Stimulated activated CD4-positive, alpha-beta T cell treated with anti-CD3 and anti-CD28 coated beads, Interleukin-2, amount 100 ng/mL, for 4 hours (primary cell): ENCODE results near the gene ZFAND4.
A peak's percentile ranks its signal among the peaks of the same experiment; 100 is the strongest.
"Not testable (repeated sequence)": the region's sequence is repeated elsewhere in the genome, so short reads cannot be mapped to it uniquely, and the experiment has no call there.

ENCODE experiments used
- DNase-seq: peaks from one replicate; pipeline ENCODE4 v3.0.0-alpha.2; 2020; ENCODE audit warnings: low read depth

Gene ZFAND4

DNA sequence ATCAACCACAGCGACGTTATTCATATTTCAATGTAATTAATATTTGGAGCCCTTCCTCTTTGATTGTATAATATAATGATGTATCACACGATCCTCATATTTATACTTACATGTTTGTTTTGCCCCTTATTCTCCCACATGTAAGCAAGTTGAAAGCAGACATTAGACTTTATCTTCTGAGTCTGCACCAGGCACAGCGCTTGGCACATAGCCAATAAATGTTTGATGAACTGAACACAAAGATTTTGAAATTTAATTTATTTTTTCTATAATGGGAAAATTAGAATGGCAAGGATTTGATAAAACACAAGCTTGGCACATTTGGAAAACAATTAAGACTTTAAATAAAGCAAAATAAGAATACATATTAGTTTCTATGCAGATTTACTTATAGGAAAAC lies 31.6 kb downstream of the ZFAND4 start:
- DNase-seq: no peak

DNA sequence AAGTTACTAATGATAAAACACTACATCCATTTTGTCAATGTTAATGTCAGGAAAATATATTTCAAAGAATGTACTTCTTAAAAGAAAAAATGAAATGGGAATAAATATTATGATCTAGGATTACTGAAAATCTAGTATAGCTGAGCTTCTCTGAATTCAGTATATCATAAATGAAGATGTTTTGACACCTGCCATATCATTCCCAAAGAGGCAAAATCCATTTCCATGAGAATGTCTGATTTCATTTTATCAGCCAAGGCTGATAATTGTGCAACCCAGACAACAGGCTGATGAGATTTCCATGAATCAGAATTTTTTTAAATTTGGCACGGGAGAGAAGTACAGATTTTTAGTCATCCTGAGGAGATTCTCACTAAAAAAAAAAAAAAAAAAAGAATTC lies 32.5 kb downstream of the ZFAND4 start:
- no peak for DNase-seq

DNA sequence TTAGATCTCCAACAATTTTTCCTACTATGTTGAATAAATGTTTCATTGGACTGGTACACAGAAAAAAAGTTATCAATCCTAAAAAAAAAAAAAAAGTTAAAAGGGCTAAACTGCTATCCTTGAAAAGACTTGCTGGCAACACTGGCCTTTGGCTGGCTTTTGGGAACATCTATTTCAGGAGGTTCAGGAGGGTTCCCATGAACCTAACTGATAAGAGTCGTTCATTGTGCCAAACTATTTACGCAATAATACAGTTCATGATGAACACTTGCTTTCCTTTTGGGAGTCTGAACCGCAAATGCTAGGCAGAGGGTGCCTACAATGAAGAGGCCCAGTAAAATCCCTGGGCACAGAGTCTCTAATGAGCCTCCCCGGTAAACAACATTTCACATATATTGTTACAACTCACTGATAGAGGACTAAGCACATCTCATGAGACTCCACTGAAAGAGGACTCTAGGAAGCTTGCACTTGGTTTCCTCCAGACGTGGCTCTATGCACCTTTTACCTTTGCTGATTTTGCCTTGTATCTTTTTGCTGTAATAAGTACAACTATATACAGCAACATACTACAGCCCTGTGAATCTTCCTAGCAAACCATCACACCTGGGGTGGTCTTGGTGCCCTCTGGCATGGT lies 45.0 kb downstream of the ZFAND4 start:
- DNase-seq: no peak

DNA sequence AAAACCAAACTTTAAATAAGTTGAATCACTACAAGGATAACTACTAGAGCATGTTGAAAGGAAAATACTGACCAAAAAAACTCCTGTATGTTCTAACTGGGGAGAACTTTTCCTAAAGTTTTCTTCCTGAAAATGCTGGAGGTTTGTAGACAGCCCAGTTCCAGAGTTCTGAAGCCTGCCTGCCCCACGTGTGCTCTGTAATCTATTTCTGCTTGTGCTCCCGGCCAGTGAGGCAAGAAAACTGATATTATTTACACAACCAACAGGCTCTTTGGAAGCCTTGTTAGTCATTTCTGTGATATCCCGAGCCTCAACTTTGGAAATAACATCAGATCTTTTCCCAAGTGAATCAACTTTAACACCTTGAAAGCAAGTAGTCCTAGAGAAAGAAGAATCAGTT lies 46.7 kb downstream of the ZFAND4 start:
- DNase-seq: no peak

DNA sequence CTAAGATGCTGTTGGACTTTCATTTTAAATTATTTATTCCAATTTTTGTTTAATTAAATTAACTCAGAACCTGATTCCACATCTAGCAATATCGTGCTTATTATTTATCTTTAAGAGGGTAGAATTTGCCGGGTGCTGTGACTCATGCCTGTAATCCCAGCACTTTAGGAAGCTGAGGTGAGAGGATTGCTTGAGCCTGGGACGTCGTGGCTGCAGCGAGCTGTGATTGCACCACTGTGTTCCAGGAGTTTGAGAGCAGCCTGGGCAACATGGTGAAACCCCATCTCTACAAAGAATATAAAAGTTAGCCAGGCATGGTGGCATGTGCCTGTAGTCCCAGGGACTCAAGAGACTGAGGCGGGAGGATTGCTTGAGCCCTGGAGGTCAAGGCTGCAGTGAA lies 47.8 kb downstream of the ZFAND4 start:
- no peak for DNase-seq

DNA sequence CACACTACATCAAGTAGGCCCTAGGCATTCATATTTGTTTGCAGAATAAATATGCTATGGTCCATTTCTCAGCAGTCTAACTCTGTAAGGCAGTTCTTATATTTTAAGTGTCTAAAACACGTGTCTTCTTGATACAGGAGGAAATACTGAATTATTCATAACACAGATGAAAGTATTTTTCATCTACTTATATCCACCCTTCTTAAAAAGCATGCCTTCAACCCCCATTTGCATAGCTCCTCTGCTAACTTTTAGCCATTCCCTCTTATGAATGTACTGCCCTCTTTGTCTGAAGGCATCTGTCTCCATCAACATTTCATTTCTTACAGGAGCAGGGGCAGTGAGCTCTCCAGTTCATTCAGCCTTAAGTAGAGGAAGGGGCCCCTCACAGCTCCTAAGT lies 57.7 kb downstream of the ZFAND4 start:
- no peak for DNase-seq

DNA sequence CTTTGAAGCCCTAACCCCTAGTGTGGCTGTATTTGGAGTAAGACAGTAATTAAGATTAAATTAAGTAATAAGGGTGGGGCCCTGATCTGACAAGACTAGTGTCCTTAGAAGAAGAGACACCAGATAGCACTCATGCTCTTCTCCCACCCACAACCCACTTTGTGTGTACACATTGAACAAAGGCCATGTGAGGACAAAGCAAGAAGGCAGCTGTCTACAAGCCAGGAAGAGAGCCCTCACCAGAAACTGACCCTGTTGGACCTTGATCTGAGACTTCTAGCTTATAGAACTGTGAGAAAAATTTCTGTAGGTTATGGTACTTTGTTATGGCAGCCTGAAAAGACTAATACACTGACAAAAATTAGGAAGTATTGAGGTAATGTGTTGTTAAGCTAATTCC lies 59.8 kb downstream of the ZFAND4 start:
- DNase-seq: no peak

DNA sequence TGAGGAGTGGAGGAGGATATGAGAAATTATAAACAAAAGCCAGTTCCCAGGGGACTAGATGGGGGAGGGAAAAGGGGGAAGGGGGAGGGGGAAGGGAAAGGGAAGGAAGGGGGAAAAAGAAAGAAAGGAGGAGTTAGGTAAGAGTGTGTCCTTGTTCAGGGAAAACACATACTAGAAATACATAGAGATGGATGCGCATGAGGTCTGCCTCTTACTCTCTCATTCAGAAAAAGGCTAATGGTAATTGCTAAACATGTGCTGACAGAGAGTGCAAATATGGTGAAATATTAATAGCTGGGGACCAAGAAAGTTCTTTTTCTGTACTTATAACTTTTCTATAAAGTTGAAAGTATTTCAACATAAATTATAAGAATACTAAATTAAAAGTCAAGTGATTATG lies 64.5 kb downstream of the ZFAND4 start:
- no peak for DNase-seq

DNA sequence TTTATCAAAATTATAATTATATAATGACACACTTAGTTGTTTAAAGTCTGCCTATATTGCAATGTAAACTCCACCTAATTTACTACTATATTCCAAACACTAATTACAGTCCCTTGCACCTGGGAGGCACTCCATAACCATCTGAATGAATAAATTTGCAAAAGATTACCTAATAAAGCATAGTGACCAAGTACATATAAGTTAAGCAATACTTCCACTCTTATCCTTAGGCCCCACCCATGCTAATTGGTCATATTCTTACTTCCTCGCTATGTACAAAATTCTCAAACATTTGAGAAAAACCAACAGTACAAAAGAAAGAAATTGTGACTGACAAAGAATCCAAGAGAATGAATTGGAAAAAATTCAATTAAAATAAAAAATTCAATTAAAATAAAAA lies 65.3 kb downstream of the ZFAND4 start:
- no peak for DNase-seq

DNA sequence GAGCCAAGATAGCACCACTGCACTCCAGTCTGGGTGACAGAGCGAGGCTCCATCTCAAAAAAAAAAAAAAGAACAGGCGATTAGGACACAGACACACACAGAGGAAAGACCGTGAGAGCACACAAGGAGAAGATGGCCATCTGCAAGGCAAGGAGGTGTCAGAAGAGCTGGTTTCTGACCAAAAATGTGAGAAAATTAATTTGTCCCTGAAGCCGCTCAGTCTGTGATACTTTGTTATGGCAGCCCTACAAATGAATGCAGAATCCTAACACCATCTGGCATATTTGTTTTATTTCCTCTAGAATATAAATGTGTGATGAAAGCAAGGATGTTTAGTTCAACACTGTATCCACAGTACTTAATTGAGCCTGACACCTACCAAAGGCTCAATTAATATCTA lies 69.7 kb downstream of the ZFAND4 start:
- DNase-seq: no peak

DNA sequence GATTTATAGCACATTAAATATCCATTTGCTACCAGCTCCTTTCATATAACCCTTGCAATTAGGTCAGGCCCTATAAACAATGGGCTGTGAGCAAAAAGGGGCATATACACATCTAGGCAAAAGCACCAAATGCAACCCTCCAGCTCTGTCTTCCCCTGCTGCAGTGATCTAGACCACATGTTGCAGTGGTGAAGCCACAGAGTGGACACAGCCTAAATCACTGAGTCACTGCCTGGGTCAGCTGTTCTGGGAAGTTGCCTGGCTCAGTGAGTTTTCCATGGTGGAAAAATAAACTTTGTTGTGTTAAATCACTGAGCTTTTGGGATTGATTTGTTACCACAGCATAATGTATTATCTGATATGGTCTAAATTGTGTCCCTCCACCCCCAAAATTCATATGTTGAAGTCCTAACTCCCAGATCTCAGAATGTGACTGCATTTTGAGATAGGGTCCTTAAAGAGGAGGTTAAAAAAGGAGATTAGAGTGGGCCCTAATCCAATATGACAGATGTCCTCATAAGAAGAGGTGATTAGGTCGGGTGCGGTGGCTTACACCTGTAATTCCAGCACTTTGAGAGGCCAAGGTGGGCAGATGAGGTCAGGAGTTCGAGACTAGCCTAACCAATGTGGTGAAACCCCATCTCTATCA lies 70.4 kb downstream of the ZFAND4 start:
- no peak for DNase-seq

DNA sequence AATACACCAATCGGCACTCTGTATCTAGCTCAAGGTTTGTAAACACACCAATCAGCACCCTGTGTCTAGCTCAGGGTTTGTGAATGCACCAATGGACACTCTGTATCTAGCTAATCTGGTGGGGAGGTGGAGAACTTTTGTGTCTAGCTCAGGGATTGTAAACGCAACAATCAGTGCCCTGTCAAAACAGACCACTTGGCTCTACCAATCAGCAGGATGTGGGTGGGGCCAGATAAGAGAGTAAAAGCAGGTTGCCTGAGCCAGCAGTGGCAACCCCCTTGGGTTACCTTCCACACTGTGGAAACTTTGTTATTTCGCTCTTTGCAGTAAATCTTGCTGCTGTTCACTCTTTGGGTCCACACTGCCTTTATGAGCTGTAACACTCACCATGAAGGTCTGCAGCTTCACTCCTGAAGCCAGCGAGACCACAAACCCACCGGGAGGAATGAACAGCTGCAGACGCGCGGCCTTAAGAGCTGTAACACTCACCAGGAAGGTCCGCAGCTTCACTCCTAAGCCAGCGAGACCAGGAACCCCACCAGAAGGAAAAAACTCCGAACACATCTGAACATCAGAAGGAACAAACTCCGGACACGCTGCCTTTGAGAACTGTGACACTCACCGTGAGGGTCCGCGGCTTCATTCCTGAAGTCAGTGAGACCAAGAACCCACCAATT lies 71.2 kb downstream of the ZFAND4 start:
- DNase-seq: not testable (repeated sequence)

DNA sequence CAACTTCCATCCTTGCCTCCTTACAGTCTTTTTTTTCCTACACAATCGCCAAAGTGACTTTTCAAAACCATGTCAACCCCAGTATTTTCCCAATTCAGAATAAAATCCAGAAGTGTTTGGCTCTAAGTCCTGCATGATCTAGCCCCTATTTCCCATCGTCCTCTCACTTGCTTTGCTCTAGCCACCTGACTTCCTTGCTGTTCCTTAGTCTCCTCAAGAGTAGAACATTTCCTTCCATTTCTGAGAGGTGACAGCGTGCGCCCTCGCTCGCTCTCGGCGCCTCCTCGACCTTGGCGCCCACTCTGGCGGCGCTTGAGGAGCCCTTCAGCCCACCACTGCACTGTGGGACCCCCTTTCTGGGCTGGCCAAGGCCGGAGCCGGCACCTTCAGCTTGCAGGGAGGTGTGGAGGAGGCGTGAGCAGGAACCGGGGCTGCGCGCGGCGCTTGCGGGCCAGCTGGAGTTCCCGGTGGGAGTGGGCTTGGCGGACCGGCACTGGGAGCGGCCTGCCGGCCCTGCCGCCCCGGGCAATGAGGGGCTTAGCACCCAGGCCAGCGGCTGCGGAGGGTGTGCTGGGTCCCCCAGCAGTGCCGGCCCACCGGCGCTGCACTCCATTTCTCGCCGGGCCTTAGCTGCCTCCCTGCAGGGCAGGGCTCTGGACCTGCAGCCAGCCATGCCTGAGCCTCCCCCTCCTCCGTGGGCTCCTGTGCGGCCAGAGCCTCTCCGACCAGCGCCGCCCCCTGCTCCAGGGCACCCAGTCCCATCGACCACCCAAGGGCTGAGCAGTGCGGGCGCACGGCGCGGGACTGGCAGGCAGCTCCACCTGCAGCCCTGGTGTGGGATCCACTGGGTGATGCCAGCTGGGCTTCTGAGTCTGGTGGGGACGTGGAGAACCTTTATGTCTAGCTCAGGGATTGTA lies 72.0 kb downstream of the ZFAND4 start:
- DNase-seq: not testable (repeated sequence)

DNA sequence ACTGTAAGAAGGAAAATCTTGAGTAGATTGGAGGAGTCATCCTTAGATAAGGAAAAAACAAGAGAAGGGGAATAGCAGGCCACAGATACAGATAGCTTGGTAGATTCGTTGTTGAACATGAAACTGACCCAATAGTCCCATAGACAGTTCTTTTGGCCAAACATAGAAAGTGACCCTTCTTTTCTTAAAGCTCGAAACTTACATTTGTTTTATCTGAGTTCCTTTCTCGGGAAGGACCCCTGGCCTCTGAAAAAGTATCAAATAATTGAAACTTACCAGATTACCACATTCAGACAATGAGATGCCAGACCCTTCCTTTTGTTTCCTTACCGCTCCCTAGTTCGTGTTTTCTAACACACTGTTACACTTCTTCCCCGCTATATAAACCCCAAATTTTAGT lies 72.9 kb downstream of the ZFAND4 start:
- DNase-seq: no peak

DNA sequence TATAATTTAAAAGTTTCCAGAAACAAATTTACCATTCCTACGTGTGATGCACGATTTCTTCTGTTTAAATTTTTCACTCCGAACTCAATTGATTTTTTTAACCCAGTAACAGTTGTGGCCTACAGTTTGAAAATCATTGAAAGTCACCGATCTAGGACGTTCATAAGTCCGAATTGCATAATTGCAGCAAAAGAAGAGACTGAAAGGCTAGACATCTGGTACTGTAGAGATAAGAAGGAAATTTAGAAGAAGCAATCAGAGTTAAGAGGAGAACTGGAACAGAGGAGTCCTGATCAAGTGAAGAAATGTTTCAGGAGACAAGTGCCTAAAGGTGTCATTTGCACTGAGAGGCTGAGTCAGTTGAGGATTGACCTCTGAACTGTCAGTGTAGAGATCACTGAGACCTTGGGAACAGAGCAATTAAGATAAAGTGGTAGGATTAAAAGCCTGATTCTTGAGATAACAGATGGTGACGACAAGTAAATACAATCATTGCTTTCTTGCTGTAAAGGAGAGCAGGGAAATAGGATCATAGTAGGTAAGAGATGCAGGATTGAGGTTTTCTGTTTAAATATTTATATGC lies 73.5 kb downstream of the ZFAND4 start:
- no peak for DNase-seq

DNA sequence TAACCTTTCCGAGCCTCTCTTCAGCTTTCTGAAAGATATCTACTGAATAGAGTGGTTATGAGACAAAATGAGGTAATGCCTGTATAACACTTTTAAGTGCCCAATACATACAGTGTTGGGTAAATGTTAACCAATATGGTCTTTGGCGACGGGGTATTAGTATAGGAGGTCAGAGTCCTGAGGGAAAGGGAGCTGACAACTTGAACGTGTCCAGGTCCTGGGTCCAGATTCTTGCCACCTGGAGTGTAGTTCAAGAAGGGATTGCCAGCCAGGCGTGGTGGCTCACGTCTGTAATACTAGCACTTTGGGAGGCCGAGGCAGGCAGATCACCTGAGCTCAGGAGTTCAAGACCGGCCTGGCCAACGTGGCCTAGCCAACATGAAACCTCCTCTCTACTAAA lies 76.0 kb downstream of the ZFAND4 start:
- DNase-seq: no peak

DNA sequence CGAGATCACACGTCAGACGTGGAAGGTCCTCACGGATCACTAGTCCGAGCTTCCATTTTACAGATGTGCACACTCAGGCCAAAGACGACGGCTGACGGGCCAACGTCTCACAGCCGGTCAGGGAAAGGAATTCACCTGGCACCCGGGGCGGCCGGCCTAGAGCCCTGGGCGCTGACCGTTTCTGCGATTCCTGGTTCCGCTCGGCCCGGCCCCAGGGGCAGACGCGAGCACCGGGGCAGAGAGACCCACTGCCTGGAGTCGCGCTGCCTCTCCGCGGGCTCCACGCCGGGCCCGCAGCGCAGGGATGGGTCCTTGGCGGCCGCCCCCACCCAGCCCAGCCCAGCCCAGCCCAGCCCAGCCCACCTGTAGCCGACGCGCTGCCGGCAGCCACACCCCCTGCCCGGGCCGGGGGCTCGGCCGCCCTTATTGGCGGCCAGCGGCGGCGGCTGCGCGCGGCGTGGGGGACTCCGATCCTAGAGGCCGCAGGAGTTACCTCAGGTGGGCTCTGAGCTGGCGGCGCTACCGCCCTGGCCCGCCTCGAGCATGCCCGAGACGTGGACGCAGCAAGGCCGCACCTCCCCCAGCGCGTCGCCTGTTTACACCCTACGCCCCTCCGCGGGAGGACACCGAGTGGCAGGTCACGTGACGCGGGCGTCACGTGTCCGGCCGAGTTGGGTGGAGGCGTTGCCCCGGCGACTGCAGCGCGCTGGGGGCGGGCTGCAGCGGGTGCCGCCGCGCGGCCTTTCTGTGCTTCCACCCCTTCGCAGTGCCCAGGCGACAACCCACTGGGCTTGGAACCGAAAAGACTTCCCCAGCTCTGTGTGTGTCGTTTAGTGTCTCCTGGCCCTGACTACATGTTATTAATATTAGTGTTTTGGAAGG lies 78.1 kb downstream of the ZFAND4 start:
- DNase-seq: peak; percentile 77

DNA sequence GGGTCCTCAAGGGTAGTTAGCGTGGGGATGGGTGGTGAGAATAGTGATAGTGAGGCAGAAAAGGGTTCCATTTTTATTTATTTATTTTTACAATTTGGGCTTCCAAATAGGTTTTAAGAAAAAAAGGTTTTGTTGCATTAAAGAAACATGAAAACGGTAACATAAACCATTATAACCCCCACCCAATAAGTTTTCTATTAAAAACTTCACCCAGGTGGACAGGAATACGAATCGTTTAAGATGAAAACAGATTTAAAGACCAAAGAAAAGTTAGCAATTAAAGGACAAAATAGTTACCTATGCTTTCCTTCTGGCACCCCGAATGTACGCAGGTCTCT lies 78.7 kb downstream of the ZFAND4 start:
- DNase-seq: no peak

DNA sequence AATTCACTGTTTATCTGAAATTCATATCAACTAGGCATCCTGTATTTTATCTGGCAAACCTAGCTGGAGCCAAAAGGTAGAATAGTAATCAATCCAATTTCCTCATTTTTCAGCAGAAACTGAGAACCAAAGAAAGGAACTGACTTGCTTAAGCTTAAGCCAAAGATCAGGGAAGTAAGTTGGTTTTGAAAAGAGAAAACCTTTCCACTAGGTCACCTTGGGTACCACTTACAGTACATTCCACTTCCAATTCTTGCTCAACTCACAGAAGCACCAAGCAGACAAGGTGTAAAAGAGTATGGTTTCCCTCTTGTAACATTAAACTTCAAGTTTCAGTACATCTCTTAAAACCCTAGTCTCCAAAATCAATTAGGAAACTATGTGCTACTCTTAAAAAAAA lies 79.6 kb downstream of the ZFAND4 start:
- no peak for DNase-seq

DNA sequence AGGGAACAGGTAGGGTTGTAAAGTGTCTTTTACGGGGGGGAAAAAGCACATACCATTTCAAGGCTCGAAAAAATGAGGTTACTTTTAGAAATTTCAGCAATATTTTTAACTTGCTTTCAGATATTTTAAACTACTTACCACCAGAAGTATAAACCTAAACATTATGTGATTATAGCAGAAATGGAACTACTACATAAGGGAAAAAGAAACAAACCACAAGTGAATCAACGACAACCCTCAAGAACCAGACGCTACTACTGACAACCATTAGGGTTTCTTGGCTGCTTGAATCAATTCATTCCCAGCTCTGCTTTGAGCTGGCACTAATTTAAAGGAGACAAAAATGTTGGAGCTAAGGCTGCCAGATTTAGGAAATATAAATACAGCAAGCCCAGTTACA lies 80.1 kb downstream of the ZFAND4 start:
- no peak for DNase-seq

DNA sequence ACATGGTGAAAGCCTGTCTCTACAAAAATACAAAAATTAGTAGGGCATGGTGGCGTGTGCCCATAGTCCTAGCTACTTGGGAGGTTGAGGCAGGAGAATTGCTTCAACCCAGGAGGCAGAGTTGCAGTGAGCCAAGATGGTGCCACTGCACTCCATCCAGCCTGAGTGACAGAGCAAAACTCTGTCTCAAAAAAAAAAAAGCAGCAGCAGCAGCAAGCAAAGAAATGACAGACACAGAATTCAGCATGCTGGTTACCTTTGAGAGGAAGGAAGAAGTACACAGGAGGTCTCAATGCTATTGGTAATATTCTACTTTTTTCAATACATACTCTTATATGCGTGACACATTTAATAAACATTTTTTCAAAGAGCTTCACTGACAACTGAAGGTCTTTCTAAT lies 81.3 kb downstream of the ZFAND4 start:
- no peak for DNase-seq
